ENCODE data around the gene INTS6L.

Gene INTS6L

DNA sequence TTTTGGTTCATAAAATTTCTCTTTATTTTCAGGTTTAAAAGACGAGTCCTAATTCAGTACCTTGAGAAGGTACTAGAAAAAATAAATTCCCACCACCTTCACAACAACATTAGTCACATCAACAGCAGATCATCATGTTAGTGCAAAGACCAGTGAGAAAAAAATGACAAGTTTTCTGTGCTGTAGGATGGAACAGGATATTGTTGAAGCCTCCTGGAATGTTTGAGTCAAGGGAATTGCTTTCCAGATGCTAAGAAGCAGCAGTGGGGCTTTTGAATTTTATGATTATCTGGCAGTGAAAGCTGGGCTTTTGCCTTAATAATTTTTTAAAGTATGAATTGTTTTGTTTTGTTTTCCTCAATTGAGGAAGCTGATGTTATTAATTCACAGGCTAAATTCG is 61.0 kb downstream of the INTS6L start:
- TF ChIP-seq, protein P1, sequence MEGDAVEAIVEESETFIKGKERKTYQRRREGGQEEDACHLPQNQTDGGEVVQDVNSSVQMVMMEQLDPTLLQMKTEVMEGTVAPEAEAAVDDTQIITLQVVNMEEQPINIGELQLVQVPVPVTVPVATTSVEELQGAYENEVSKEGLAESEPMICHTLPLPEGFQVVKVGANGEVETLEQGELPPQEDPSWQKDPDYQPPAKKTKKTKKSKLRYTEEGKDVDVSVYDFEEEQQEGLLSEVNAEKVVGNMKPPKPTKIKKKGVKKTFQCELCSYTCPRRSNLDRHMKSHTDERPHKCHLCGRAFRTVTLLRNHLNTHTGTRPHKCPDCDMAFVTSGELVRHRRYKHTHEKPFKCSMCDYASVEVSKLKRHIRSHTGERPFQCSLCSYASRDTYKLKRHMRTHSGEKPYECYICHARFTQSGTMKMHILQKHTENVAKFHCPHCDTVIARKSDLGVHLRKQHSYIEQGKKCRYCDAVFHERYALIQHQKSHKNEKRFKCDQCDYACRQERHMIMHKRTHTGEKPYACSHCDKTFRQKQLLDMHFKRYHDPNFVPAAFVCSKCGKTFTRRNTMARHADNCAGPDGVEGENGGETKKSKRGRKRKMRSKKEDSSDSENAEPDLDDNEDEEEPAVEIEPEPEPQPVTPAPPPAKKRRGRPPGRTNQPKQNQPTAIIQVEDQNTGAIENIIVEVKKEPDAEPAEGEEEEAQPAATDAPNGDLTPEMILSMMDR (IDR thresholded peaks at IDR 0.05) = no peak

DNA sequence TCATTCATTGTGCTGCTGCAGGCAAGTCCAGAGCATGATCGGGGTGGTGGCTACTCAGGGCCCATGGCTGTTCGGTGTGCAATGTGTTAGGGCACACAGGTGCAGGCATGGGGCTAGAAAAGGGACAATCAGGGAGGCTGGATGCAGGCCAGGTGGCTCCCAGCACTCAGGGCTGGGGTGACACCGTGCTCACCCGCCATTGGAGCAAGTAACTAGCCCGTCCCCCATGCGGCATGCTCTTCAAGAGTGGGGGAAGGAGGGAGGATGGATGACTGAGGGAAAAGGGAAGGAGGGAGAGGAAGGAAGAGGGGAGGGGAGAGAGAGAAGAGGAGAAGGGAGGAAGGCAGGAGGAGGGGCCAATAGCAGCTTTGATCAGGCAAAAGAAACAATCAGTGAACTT is 64.7 kb downstream of the INTS6L start:
- TF ChIP-seq, protein P1 (IDR thresholded peaks at IDR 0.05) = no peak

DNA sequence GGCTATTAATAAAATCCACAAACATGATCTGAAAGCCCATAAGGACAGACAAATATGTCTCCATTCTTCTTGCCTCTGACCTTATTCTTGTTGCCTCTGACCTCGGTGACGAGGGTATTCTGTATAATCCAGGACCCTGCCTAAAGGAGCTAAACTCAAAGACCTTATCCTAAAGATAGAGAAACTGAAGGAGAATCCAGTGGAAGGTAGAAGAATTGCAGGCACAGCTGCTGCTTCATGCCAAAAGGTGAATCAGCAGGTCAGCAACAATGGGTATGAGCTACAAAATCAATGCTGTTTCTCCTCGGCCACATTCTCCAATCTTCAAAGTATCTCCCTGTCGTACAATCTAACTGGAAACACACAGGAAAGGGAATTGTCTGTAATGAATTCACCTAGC is 71.4 kb downstream of the INTS6L start:
- TF ChIP-seq, protein P1 (IDR thresholded peaks at IDR 0.05) = no peak

DNA sequence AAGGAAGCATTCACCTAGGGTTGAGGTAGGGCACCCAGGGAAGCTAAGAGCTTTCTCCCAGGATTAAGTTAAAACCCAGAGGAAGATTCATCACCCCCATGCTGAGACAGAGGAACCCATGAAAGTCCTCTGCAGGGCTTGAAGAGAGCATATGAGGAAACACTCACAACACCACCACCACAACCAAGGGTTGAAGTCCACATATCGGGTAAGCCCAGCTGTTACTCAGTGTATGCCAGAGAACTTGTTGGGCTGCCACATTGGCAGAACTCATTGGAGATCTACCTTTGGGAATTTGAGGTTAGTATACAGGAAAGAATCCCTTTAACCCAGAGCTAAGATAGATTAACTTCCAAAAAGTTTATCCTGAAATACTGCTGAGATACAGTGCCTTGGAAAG is 75.1 kb downstream of the INTS6L start:
- TF ChIP-seq, protein P1 (IDR thresholded peaks at IDR 0.05) = no peak

DNA sequence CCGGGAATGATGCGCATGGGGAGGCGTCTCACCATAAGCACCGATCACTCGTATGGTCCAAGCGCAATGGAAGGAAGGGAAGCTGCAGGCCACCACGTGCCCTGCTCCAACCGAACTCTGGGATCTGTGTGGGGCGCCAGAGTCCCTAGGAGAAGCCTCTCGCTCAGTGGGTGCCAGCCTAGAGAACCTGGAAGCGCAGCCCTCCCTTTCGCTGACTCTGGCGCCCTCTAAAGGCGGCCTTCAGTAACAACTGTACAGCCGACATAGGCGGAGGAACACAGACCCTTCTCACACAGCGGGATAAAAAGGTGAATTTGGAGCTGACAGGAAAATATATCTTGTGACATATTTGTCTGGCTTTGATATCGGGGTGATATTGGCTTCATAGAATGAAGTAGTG is 76.0 kb downstream of the INTS6L start:
- TF ChIP-seq, protein P1 (IDR thresholded peaks at IDR 0.05) = peak; percentile 33; the same call in 1 of the 2 replicates

DNA sequence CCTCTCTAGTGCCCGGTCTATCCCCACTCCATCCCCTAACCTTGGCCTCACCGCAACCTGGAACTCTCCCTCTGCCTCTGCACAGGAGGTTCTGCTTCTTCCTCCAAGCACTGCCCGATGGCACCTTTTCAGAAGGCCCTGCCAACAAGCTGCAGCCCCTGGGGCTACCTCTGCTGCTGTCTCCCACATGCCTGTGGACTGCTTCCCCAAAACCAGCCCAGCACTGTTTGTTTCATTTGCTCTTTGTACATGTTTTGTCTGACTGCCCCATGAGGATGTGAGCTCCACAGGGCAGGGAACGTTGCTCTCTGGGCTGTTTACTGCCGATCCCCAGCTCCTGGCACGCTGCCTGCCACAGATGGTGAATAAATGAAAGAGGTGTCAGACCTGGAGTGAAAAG is 85.4 kb downstream of the INTS6L start:
- TF ChIP-seq, protein P1 (IDR thresholded peaks at IDR 0.05) = no peak

DNA sequence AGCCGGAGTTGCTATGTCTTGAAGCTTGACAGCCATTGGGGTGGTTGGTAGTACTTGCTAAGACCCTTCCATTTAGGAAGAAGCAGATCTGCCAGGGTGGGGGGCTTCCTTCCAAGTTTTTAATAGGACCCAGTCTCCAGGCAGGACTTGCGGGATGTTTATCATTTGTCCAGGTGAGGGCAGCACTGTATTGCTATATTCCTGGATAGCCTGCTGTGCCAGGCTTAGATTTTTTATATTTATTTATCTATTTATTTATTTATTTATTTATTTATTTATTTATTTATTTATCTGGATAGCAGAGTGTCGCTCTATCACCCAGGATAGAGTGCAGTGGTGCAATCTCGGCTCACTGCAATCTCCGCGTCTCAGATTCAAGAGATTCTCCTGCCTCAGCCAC is 105.5 kb downstream of the INTS6L start:
- TF ChIP-seq, protein P1 (IDR thresholded peaks at IDR 0.05) = peak; percentile 30; the same call in 1 of the 2 replicates

DNA sequence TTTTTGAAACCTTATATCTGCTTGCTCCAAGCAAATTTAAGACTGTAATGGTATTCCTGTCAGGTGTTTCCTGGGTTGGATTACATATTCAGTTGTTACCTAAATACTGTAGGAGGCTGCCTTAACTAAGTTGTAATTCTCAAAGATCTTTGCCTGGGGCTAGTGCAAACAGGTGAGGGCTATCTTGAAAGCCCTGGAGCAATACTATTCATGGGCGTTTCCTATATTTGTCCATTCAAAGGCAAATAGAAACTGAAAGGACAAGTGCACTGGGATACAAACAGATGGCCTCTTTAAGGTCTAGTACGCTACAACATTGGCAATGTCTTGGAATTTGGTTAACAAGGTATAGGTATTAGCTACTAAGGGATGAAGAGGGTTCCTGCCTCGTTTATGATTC is 108.9 kb downstream of the INTS6L start:
- TF ChIP-seq, protein P1 (IDR thresholded peaks at IDR 0.05) = no peak
